Stimulated activated CD4-positive, alpha-beta T cell treated with anti-CD3 and anti-CD28 coated beads, Interleukin-2, amount 100 ng/mL, for 24 hours (primary cell): Measurements from ENCODE around the gene PANK1.

Source experiments
- DNase-seq, 2 donors: peaks; one replicate each; pipeline ENCODE4 v3.0.0-alpha.2; 2020

PANK1 gene

GRCh38 chr10:89615112-89615511, 29.9 kb downstream of the PANK1 start:
- DNase-seq, result no peak

DNA sequence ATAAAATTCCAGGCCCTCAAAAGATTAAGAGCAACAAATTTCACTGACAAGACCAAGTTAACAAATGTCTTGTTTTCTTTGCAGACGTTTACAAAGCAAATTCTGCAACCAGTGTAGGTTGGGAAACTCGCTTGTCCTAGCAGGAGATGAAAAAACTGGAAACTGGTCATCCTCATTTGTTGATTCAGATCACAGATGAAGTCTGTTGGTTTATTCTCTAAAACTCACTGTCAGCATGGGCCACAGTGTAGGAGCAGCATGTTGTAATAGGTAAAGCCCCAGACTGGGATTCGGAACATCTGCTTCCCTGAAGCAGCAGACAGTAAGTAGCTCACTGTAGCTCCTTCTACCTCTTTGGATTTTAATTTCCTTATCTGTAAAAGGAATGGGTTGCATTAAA, 31.5 kb downstream of the PANK1 start:
- no peak for DNase-seq

DNA sequence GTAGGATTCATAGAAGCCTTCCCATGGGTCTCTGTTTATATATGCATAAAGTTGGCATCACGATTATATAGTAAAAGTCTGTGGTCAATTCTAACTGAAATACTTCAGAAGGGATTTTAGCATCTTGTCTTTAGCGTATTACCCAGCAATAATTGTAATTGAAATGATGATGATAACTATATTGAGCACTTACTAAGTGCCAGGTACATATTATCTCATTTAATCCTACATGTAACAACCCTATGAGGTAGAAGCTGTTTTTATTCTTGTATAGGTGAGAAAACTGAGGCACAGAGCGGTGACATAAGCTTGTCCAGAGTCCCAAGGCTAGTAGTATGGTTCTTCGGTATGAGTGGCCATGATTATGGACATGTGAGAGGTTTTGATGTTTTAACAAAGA, 33.8 kb downstream of the PANK1 start:
- DNase-seq, result no peak

DNA sequence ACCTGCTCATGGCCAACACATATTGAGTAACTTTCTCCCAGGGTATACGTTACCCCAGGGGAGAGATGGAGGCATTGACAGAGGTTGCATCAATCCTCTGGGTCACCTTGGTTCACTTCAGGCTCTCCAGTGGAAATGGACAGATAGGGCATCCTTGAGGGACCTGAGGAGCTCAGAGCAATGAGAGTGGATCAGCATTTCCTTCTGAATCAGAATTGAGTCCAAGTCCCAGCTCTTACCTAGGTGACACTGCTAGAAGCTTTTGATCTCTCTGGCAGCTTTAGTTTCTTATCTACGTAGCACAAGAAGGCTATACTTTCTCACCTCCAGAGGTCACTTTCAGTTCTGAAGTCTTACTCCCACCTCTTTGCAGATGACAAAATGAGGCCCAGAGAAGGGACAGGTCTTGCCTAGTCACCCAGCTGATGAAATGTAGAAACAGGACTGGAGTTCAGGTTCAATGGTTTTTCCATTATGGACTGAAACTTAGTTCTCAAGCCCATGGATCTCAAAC, 35.2 kb downstream of the PANK1 start:
- DNase-seq, result no peak

DNA sequence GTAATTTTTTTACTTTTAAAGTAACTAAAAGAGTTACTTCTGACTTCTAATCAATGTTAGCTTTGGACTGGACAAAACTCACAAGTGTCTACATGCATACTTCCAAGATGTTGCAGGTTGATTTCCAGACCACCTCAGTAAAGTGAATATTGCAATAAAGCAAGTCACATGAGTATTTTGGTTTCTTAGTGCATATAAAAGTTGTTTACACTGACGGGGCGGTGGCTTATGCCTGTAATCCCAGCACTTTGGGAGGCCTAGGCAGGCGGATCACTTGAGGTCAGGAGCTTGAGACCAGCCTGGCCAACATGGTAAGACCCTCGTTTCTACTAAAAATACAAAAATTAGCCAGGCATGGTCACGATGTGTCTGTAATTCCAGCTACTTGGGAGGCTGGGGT, 40.8 kb downstream of the PANK1 start:
- no peak for DNase-seq

GRCh38 chr10:89602919-89603318, 42.1 kb downstream of the PANK1 start:
- DNase-seq, result no peak

DNA sequence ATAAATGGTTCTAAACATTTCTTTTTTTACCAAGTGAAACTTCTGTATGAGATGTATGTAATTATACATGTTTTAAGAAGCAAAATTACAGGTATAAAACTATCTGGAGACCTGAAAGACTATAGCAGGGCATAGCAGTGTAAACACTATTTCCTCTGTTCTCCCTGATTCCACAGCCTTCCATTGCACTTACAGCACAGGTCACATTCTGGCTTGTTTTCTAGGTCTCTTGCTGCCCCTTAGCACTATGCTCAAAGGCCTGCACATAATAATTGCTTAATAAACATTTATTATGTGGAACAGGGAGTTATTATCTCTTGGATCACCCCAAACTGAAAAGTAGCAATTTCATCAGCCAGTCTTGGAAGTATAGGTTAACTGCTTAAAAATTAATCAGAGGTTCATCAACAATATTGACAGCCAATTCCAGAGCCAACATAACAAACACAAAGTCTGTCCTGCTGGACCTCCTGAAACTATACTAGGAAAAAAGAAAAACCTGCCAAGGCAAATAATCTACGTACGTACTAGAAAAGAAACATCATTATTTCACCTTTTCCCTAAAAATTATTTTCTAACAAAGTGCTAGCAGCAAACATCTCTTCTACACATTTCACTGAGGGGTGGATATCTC, 43.2 kb downstream of the PANK1 start:
- DNase-seq, result no peak

DNA sequence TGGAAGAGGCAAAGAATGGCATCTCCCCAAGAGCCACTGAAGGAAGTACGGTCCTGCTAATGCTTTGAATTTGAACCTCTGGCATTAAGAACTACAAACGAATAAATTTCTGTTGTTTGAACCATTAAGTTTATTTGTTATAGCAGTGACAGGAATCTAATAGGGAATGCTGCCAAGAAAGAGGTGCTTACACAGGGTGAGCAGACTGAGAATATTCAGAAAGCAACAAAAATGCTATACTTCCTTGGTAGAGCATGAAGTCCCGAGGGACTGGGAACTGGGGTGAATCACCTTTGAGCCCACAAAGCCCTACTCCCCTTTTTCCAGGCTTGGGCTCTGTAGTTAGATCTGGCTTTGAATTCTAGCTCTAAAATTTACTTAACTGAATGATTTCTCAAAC, 45.0 kb downstream of the PANK1 start:
- DNase-seq, result no peak

DNA sequence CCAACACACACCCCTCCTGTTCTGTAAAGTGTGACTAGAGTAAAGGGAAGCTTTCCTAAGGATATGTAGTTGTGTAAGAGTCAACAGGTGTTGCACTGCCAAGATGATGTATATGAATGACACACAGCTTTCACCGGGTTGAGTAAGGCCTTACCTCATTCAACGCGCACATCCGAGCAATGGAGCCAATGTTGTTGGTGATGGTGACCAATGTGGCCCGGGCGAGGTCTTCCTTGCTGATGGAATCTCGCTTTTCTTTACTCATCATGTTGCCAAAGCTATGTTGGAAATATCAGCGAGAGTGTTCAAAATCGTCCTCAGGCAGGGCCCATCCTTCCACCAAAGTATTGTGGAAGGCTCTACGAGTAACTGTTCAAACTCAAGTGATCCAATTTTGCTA, 52.0 kb downstream of the PANK1 start:
- DNase-seq, result no peak

GRCh38 chr10:89592539-89592938, 52.5 kb downstream of the PANK1 start:
- no peak for DNase-seq

DNA sequence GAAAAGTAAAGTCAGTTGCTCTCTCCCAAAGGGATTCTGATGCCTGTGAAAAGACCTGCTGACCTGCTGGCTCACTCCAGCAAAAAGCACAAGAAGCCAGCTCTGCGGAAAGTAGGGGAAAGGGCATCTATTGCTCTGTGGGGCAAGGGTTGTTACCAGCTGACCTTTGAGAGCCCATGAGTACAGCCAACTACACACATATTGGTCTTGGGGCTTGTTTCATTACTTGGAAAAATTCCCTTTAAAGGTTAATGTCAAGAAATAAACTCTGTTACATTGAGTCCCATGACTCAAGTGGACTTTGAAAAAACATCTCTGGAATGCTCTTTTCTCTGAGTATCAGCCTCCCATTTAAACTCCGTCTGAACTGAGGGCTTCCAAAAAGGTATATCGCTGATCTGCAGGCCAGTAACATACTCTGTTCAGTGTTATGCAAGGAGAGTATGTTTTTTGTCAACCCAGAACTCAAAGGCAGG, 53.2 kb downstream of the PANK1 start:
- DNase-seq, result no peak

- no peak for DNase-seq
These were observed 53.8 kb downstream of the PANK1 start for GRCh38 chr10:89591111-89591795.

- no peak for DNase-seq
These were observed 54.7 kb downstream of the PANK1 start for GRCh38 chr10:89590326-89590725.

GRCh38 chr10:89589101-89589720, 55.8 kb downstream of the PANK1 start:
- no peak for DNase-seq

DNA sequence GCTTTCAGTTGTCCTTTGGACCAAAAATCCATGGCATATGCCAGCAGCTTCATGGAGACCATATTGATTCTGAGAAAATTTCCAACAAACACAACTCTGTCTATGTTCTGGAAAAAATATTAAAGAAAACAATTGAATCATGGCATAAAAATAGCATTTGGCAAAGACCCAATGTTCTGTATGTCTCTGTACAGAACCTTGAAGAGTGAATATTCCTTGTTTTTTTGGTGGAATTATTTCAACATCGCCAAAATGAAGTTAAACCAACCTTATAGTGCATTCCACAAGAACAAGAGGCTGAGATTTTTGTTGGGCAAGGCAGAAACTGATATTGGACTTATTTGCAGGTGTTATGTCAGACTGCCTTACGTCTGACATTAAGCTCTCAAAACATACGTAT, 56.4 kb downstream of the PANK1 start:
- DNase-seq, result no peak

DNA sequence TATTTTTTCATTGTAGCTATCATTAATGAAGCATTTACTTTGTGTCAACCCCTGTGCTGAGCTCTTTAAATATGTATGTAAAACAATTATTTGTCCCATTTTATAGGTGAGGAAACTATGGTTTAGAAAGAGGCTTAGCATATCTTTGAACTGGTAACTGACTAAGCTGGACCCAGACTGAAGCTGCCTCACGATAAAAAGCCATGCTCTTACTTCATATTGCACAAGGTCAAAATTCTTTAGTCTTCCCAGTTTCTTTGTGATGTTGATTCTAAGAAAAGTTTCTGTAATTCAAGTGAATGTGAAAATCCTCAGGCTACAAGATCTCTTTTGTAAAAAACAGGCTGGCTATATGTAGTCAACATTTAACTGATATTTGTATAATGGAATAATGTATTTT, 63.0 kb downstream of the PANK1 start:
- DNase-seq, result no peak

GRCh38 chr10:89580243-89580642, 64.8 kb downstream of the PANK1 start:
- no peak for DNase-seq

DNA sequence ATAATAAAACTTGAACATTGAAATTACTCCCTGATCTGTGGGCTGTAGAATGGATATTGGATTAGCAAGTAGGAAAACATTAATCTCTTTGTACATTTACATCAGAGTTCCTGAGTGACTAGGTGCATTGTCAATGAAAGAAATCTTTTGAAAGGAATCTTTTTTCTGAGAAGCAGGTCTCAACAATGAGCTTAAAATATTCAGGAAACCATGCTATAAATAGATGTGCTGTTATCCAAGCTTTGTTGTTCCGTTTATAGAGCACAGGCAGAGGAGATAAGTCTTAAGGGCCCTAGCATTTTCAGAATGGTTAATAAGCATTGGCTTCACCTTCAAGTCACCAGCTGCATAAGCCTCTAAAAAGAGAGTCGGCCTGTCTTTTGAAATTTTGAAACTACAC, 68.3 kb downstream of the PANK1 start:
- DNase-seq, result no peak

GRCh38 chr10:89576022-89576421, 69.0 kb downstream of the PANK1 start:
- no peak for DNase-seq

DNA sequence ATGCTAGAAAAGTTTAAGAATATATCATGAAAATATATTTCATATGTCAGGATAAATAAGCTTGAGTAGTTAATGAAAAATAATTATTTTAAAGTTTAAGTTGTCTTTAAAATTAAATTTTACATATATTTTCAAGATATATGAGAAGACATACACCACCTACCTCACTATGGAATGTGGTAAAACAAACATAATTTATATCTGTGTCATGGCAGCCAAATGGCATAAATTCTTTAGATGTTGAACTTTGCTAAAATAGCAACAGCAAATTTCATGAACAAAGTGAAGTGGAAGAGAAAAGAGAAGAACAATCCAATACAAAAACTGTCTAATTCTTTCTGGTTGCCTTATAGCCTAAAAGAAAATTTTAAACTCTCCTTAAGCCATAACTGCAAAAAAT, 70.0 kb downstream of the PANK1 start:
- DNase-seq, result no peak

DNA sequence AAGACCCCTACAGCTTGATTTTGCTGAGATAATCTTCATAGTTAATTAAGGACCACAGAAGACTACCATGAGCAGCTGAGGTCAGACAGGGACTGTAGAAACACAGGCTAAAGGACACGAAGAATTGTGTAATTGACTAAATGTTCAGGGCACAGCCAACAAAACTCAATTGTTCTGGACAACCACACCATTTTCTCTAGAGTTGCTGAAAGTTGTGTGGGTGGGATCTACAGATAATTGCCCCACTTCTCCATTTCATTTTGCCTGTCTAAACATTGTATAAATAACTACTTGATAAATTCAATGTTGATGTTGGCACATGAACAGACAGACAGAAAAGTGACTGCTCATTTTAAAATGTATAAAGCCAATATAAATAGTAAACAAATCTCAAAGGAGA, 70.7 kb downstream of the PANK1 start:
- DNase-seq, result no peak

- no peak for DNase-seq
These were observed 77.3 kb downstream of the PANK1 start for GRCh38 chr10:89567576-89568245.

GRCh38 chr10:89566992-89567391, 78.0 kb downstream of the PANK1 start:
- no peak for DNase-seq
